ENCODE data around the gene ALG10.
"Not testable (repeated sequence)": the region's sequence is repeated elsewhere in the genome, so short reads cannot be mapped to it uniquely, and the experiment has no call there.

DNA sequence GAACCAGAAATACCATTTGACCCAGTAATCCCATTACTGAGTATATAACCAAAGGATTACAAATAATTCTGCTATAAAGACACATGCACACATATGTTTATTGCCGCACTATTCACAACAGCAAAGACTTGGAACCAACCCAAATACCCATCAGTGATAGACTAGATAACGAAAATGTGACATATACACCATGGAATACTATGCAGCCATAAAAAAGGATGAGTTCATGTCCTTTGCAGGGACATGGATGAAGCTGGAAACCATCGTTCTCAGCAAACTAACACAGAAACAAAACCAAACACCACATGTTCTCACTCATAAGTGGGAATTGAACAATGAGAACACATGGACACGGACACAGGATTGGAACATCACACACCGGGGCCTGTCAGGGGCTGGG, 49.4 kb upstream of the ALG10 start:
- TF ChIP-seq FOS (IDR thresholded peaks at IDR 0.05; ENCODE audit: low read depth, low read length); RFX5 (IDR thresholded peaks at IDR 0.05; ENCODE audit: low read depth, low read length); POLR2A (IDR thresholded peaks at IDR 0.05; ENCODE audit: low read depth, low read length); SMC3 (IDR thresholded peaks at IDR 0.05; ENCODE audit: low read depth, low read length); ELK1 (IDR thresholded peaks at IDR 0.05; ENCODE audit: borderline replicate concordance, low read depth, low read length); RCOR1 (IDR thresholded peaks at IDR 0.05; ENCODE audit: insufficient replicate concordance, low read length); CEBPB (IDR thresholded peaks at IDR 0.05; ENCODE audit: low read depth, low read length): not testable (repeated sequence)
- TF ChIP-seq, protein P1, sequence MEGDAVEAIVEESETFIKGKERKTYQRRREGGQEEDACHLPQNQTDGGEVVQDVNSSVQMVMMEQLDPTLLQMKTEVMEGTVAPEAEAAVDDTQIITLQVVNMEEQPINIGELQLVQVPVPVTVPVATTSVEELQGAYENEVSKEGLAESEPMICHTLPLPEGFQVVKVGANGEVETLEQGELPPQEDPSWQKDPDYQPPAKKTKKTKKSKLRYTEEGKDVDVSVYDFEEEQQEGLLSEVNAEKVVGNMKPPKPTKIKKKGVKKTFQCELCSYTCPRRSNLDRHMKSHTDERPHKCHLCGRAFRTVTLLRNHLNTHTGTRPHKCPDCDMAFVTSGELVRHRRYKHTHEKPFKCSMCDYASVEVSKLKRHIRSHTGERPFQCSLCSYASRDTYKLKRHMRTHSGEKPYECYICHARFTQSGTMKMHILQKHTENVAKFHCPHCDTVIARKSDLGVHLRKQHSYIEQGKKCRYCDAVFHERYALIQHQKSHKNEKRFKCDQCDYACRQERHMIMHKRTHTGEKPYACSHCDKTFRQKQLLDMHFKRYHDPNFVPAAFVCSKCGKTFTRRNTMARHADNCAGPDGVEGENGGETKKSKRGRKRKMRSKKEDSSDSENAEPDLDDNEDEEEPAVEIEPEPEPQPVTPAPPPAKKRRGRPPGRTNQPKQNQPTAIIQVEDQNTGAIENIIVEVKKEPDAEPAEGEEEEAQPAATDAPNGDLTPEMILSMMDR (conservative IDR thresholded peaks at IDR 0.05; ENCODE audit: low read depth, low read length), result not testable (repeated sequence)
- TF ChIP-seq, protein P2, sequence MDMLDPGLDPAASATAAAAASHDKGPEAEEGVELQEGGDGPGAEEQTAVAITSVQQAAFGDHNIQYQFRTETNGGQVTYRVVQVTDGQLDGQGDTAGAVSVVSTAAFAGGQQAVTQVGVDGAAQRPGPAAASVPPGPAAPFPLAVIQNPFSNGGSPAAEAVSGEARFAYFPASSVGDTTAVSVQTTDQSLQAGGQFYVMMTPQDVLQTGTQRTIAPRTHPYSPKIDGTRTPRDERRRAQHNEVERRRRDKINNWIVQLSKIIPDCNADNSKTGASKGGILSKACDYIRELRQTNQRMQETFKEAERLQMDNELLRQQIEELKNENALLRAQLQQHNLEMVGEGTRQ (IDR thresholded peaks at IDR 0.05; ENCODE audit: low read depth, low read length), result not testable (repeated sequence)
